Measurements from ENCODE around the gene GPX6. TPM values are rescaled to one million over a fixed set of nuclear protein-coding genes. Genes with fewer than 3 reads are reported as not detected.

The GPX6 gene
- total and polyA plus RNA-seq, 8 donors, result 0.71 to 2.0 (median 1.5) TPM; not detected in 2

DNA sequence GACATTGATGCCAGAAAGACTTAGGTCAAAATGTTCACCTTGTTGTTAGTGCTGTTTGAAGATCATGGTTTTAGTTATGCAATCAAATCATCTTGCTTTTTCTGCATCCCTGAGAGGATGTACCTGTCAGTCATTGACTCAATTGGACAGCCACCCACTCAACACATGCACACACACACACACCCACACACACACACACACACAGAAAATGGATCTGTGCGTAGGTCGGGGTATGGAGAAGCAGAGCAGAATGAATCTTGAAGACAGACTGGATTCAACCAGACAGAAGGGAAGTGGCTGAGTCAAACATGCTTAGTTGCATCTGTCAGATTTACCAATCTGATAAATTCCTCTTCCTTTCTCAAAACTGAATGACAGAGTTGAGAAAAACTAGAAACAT is 53.2 kb downstream of the GPX6 start:
- no peaks in the 10 kb centered on the region for H3K4me1 ChIP-seq
- DNase-seq (no peak), ATAC-seq (no peak)
- peaks cover 3 to 44% of the 10 kb centered on the region in 2 donors for H3K27me3 ChIP-seq
- intact Hi-C loops (cut with DNase I), result no loop called here
- no peak overlapping the region for H3K27ac ChIP-seq
- no peaks in the 10 kb centered on the region for H3K9me3 ChIP-seq
- no peak overlapping the region for H3K4me3 ChIP-seq
- no peaks in the 10 kb centered on the region for H3K36me3 ChIP-seq
- TF ChIP-seq, protein P1, sequence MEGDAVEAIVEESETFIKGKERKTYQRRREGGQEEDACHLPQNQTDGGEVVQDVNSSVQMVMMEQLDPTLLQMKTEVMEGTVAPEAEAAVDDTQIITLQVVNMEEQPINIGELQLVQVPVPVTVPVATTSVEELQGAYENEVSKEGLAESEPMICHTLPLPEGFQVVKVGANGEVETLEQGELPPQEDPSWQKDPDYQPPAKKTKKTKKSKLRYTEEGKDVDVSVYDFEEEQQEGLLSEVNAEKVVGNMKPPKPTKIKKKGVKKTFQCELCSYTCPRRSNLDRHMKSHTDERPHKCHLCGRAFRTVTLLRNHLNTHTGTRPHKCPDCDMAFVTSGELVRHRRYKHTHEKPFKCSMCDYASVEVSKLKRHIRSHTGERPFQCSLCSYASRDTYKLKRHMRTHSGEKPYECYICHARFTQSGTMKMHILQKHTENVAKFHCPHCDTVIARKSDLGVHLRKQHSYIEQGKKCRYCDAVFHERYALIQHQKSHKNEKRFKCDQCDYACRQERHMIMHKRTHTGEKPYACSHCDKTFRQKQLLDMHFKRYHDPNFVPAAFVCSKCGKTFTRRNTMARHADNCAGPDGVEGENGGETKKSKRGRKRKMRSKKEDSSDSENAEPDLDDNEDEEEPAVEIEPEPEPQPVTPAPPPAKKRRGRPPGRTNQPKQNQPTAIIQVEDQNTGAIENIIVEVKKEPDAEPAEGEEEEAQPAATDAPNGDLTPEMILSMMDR (IDR thresholded peaks at IDR 0.05), result no peak

DNA sequence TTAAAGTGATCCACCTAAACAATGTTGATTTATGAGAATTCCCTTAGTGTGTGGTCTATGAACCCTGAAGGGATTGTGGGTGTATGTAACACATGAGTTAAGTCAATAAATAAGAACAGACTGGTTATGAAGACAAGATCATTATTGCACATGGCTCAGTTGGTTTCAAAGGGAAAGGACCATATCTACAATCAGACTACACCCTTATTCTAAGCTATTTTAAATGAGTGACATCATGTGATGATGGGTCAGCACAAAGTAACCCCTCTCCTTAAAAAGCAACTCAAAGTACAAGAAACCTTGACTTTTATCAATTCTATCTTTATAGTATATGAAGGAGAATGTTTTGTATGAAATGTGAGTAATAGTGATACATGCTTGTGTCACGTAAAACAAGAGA is 57.0 kb downstream of the GPX6 start:
- intact Hi-C loops (cut with DNase I), result no loop called here
- H3K4me3 ChIP-seq, result no peak overlapping the region
- no peaks in the 10 kb centered on the region for H3K36me3 ChIP-seq
- no peak for DNase-seq
- ATAC-seq, result no peak
- no peaks in the 10 kb centered on the region for H3K4me1 ChIP-seq
- H3K9me3 ChIP-seq, result no peaks in the 10 kb centered on the region
- TF ChIP-seq, protein P1 (IDR thresholded peaks at IDR 0.05), result no peak
- H3K27ac ChIP-seq, result no peak overlapping the region
- peaks cover 6 to 65% of the 10 kb centered on the region in 2 donors for H3K27me3 ChIP-seq

Other genes starting within 250 kb of the GPX6 start
- 1 to 10 TPM; 9.6 to 9.9 TPM for gene ZSCAN26, start 248.7 kb downstream of the GPX6 start, total RNA-seq
- 10 to 100 TPM; 34.4 to 50.2 (median 40.3) TPM for gene ZSCAN26, start 248.7 kb downstream of the GPX6 start, polyA plus RNA-seq (ENCODE audit: insufficient read length in 6 of 6)
- gene PGBD1, start 234.2 kb downstream of the GPX6 start, total RNA-seq, result 1 to 10 TPM; 3.8 to 4.6 TPM
- 10 to 100 TPM; 12.4 to 15.3 (median 12.8) TPM for gene PGBD1, start 234.2 kb downstream of the GPX6 start, polyA plus RNA-seq (ENCODE audit: insufficient read length in 6 of 6)
- gene ZSCAN31, start 179.6 kb downstream of the GPX6 start, total RNA-seq, result 10 to 100 TPM in 1 of 2 donors, 1 to 10 TPM in 1; 7.1 to 30.8 TPM
- gene ZSCAN31, start 179.6 kb downstream of the GPX6 start, polyA plus RNA-seq (ENCODE audit: insufficient read length in 6 of 6), result 10 to 100 TPM in 5 of 6 donors, 1 to 10 TPM in 1; 9.9 to 12.0 (median 10.9) TPM
- gene ZKSCAN3, start 165.8 kb downstream of the GPX6 start, total RNA-seq, result 1 to 10 TPM; 7.0 to 7.7 TPM
- gene ZKSCAN3, start 165.8 kb downstream of the GPX6 start, polyA plus RNA-seq (ENCODE audit: insufficient read length in 6 of 6), result 10 to 100 TPM; 10.6 to 15.7 (median 14.0) TPM
- gene ZSCAN12, start 116.0 kb downstream of the GPX6 start, total RNA-seq, result 1 to 10 TPM; 5.2 to 6.0 TPM
- gene ZSCAN12, start 116.0 kb downstream of the GPX6 start, polyA plus RNA-seq (ENCODE audit: insufficient read length in 6 of 6), result 10 to 100 TPM; 14.4 to 20.1 (median 16.6) TPM
- 1 to 10 TPM; 1.2 to 5.2 TPM for gene ZSCAN23, start 72.3 kb downstream of the GPX6 start, total RNA-seq
- 10 to 100 TPM; 15.2 to 25.0 (median 22.1) TPM for gene ZSCAN23, start 72.3 kb downstream of the GPX6 start, polyA plus RNA-seq (ENCODE audit: insufficient read length in 6 of 6)
- not detected for gene GPX5, start 10.1 kb upstream of the GPX6 start, total RNA-seq
- under 1 TPM in 4 of 6 donors, not detected in 2; 0.11 to 0.31 (median 0.22) TPM for gene GPX5, start 10.1 kb upstream of the GPX6 start, polyA plus RNA-seq (ENCODE audit: insufficient read length in 6 of 6)